GM12878 (cell line): ENCODE data around the gene SLC6A9. TPM values are rescaled to one million over a fixed set of nuclear protein-coding genes. Genes with fewer than 3 reads are reported as not detected.

Source experiments
- ATAC-seq: fragments of 200-7000 bp; cut with Tn5 transposase; 3 replicates; pipeline ENCODE4 v1.9.1; 2020; ENCODE audit warnings: mild to moderate bottlenecking, moderate library complexity
- BruUV-seq: library from RNA; stranded (reverse); fragments of 400-500 nt; replicated peaks from 2 replicates; lab custom pipeline; 2021; lab: Mats Ljungman, UMichigan
- CTCF ChIA-PET: fragments of 300-600 bp; sonication (Branson Sonifier 250); formaldehyde crosslinking; extraction: SDS; loops from one replicate; lab custom pipeline; 2021; ENCODE audit warnings: inconsistent platforms; lab: Yijun Ruan, JAX
- POLR2A ChIA-PET: fragments of 350-600 bp; formaldehyde crosslinking; extraction: SDS; loops from one replicate; lab custom pipeline; 2021; ENCODE audit warnings: inconsistent platforms; lab: Charles Lee
- RAD21 ChIA-PET: fragments of 300-600 bp; sonication (Branson Sonifier 250); formaldehyde crosslinking; loops from one replicate; lab custom pipeline; 2023; ENCODE audit warnings: antibody characterized with exemption; ENCODE audit not compliant: unreplicated experiment; lab: Charles Lee
- SMC1A ChIA-PET: fragments of 300-600 bp; sonication (Branson Sonifier 250); formaldehyde crosslinking; loops from one replicate; lab custom pipeline; 2023; ENCODE audit not compliant: unreplicated experiment, uncharacterized antibody; lab: Charles Lee
- DNase-seq: peaks from one replicate; pipeline ENCODE4 v3.0.0-alpha.2; 2011; ENCODE audit warnings: low read depth, low spot score
- FAIRE-seq: peaks from 3 replicates; lab custom pipeline; 2011; peaks lifted over from hg19 to GRCh38; lab: Jason Lieb, UNC
- H2AFZ ChIP-seq: 2 replicates; pipeline ENCODE4 v1.6.0; 2011; ENCODE audit warnings: low read depth, low read length, control low read depth; ENCODE audit not compliant: control insufficient read depth
- H3K27ac ChIP-seq: 2 replicates; pipeline ENCODE4 v1.5.1; 2011; ENCODE audit warnings: control low read depth; ENCODE audit not compliant: control insufficient read depth, insufficient read depth
- H3K27me3 ChIP-seq, 2 experiments: replicated peaks in 1 of 2; 2 replicates each; pipeline versions ENCODE4 v1.6.0 to v1.6.1; 2011; ENCODE audit warnings: low read length in 1 of 2; ENCODE audit not compliant: control insufficient read depth in 2 of 2, insufficient read depth in 2 of 2
- H3K36me3 ChIP-seq, 2 experiments: 2 replicates each; pipeline ENCODE4 v1.5.1; 2011; ENCODE audit warnings: low read length in 1 of 2; ENCODE audit not compliant: control insufficient read depth in 2 of 2, insufficient read depth in 2 of 2
- H3K4me1 ChIP-seq: 2 replicates; pipeline ENCODE4 v1.6.1; 2011; ENCODE audit warnings: mild to moderate bottlenecking, low read length, moderate library complexity, mixed read lengths; ENCODE audit not compliant: control insufficient read depth, insufficient read depth
- H3K4me2 ChIP-seq: 2 replicates; pipeline ENCODE4 v1.6.0; 2011; ENCODE audit warnings: control low read depth; ENCODE audit not compliant: control insufficient read depth, insufficient read depth
- H3K4me3 ChIP-seq: fragments of 200-600 bp; sonication (generic); 2 replicates; pipeline ENCODE4 v1.5.1; 2016
- H3K79me2 ChIP-seq: 2 replicates; pipeline ENCODE4 v1.6.0; 2011; ENCODE audit warnings: low read length; ENCODE audit not compliant: control insufficient read depth, insufficient read depth
- H3K9ac ChIP-seq: 2 replicates; pipeline ENCODE4 v1.8.0; 2011; ENCODE audit warnings: low read length, control low read depth, mixed read lengths; ENCODE audit not compliant: control insufficient read depth, insufficient read depth
- H3K9me3 ChIP-seq: replicated peaks from 3 replicates; pipeline ENCODE4 v1.5.1; 2011; ENCODE audit warnings: mild to moderate bottlenecking, low read length; ENCODE audit not compliant: control insufficient read depth, insufficient read depth
- H4K20me1 ChIP-seq: 2 replicates; pipeline ENCODE4 v1.6.0; 2011; ENCODE audit not compliant: control insufficient read depth, insufficient read depth
- ASH2L ChIP-seq: fragments of 300-600, 200-600 bp; sonication (generic); IDR thresholded peaks from 2 replicates; pipeline ENCODE4 v1.6.1; 2017; ENCODE audit warnings: low read depth, mild to moderate bottlenecking, borderline replicate concordance
- CHD2 ChIP-seq: IDR thresholded peaks from 2 replicates; pipeline ENCODE4 v1.6.1; 2011; ENCODE audit warnings: low read depth, low read length, improper control_type of control experiment, borderline replicate concordance
- IKZF2 ChIP-seq, 2 experiments: fragments of 450-650 bp; IDR thresholded peaks; 2 replicates each; pipeline ENCODE4 v1.6.1; 2017; ENCODE audit warnings: mild to moderate bottlenecking in 2 of 2, moderate library complexity in 2 of 2
- MXI1 ChIP-seq: fragments of 150-350 bp; IDR thresholded peaks from 2 replicates; pipeline ENCODE4 v1.6.1; 2011; ENCODE audit warnings: low read depth, mild to moderate bottlenecking, inconsistent platforms, low read length, improper control_type of control experiment
- MYC ChIP-seq: IDR thresholded peaks from 2 replicates; pipeline ENCODE4 v1.6.1; 2011; ENCODE audit warnings: mild to moderate bottlenecking, low read length, moderate library complexity, inconsistent platforms; ENCODE audit not compliant: insufficient read depth, insufficient replicate concordance, insufficient read length, severe bottlenecking
- RELB ChIP-seq: fragments of 450-650 bp; IDR thresholded peaks from 2 replicates; pipeline ENCODE4 v1.6.1; 2017; ENCODE audit warnings: low read depth, mild to moderate bottlenecking, moderate library complexity
- RUNX3 ChIP-seq: IDR thresholded peaks from 2 replicates; pipeline ENCODE4 v1.6.1; 2012; ENCODE audit warnings: low read length, inconsistent platforms
- SPI1 ChIP-seq: IDR thresholded peaks from 2 replicates; pipeline ENCODE4 v1.6.1; 2011; ENCODE audit warnings: low read depth, mild to moderate bottlenecking, low read length, moderate library complexity, borderline replicate concordance; ENCODE audit not compliant: insufficient read depth
- SREBF1 ChIP-seq: IDR thresholded peaks from 2 replicates; pipeline ENCODE4 v1.6.1; 2012; ENCODE audit warnings: mild to moderate bottlenecking, low read length
- SRF ChIP-seq, 2 experiments: IDR thresholded peaks; 2 replicates each; pipeline ENCODE4 v1.6.1; 2011; ENCODE audit warnings: low read depth in 2 of 2, low read length in 2 of 2, mild to moderate bottlenecking in 1 of 2, moderate library complexity in 1 of 2
- YY1 ChIP-seq: IDR thresholded peaks from 2 replicates; pipeline ENCODE4 v1.6.1; 2011; ENCODE audit warnings: low read depth, mild to moderate bottlenecking, low read length
- WGBS: methylation state at CpG from one replicate; pipeline ENCODE4 v1.1.6; 2016; ENCODE audit warnings: low lambda C conversion rate; ENCODE audit not compliant: insufficient replicate concordance, insufficient coverage; ENCODE audit errors: missing lambda C conversion rate; 5-methylcytosine and 5-hydroxymethylcytosine counted together
- in situ Hi-C: fragments of 300-500 bp; cut with MboI; formaldehyde crosslinking; loops from 9 replicates; pipeline ENCODE4 v1.14.3; 2018; ENCODE audit warnings: mixed read lengths
- intact Hi-C: fragments of 100-400 bp; cut with micrococcal nuclease; formaldehyde crosslinking; loops from one replicate; pipeline ENCODE4 v1.14.2; 2022; ENCODE audit not compliant: unreplicated experiment
- polyA plus RNA-seq, 11 experiments: library from polyadenylated mRNA; depleted of rRNA in 4 of 11; unstranded in 6 of 11; stranded (reverse) in 5 of 11; fragments of >200 nt; fragmentation: Nextera tagmentation in 4 of 11; fragmentation: Illumina TruSeq in 1 of 11; extraction: Ambion mirVana in 4 of 11; extraction: Trizol in 1 of 11; gene quantifications; 1 replicate in 1 of 11; 2 replicates in 10 of 11; pipeline versions ENCODE4 v1.2.1 to v1.2.3, GENCODE V29; 2011 to 2016; ENCODE audit warnings: inconsistent platforms in 2 of 11, missing spikeins in 2 of 11, low read depth in 1 of 11
- total RNA-seq, 4 experiments: library from RNA; depleted of rRNA in 3 of 4; stranded (reverse); fragments of >200 nt in 3 of 4; fragmentation: Illumina TruSeq in 1 of 4; extraction: Trizol in 1 of 4; gene quantifications; 2 replicates each; pipeline versions ENCODE4 v1.2.1 to v1.2.3, GENCODE V29; 2013 to 2021
- TF ChIP-seq, protein P1 (sequence below): fragments of 450-650 bp; IDR thresholded peaks from 2 replicates; pipeline ENCODE4 v1.6.1; 2016; ENCODE audit warnings: mild to moderate bottlenecking
- TF ChIP-seq, protein P2 (sequence below): fragments of 450-650 bp; IDR thresholded peaks from 2 replicates; pipeline ENCODE4 v1.6.1; 2016; ENCODE audit warnings: mild to moderate bottlenecking, moderate library complexity, borderline replicate concordance

The SLC6A9 gene
- total and polyA plus RNA-seq, 10 of the 15 experiments (the other 5 are each of a cell fraction or from before 2014, with no cell fraction given) = 0.02 to 2.0 (median 0.63) TPM

GRCh38 chr1:43975249-43975961, 55.9 kb downstream of the SLC6A9 start:
- no peak for DNase-seq
- no peak for FAIRE-seq
- intact Hi-C loops (loop anchor here (2.0 kb wide), 1 partner anchor 29 kb away; the partner anchor contains the start of gene IPO13), in situ Hi-C loops (no loop called here)
- Histone ChIP-seq H3K9ac (peak overlapping the region; percentile 88), H2AFZ (peak overlapping the region; percentile 92), H3K27me3 (no peaks in the 10 kb centered on the region), H3K9me3 (no peaks in the 10 kb centered on the region), H3K4me1 (peaks cover 37% of the 10 kb centered on the region), H3K4me3 (peak overlapping the region; percentile 95), H3K79me2 (peaks cover 53% of the 10 kb centered on the region), H3K4me2 (peak overlapping the region; percentile 84), H3K36me3 (peaks cover 11 to 15% of the 10 kb centered on the region in 2 experiments), H3K27ac (peak overlapping the region; percentile 73), H4K20me1 (no peaks in the 10 kb centered on the region)
- TF ChIP-seq, protein P1, sequence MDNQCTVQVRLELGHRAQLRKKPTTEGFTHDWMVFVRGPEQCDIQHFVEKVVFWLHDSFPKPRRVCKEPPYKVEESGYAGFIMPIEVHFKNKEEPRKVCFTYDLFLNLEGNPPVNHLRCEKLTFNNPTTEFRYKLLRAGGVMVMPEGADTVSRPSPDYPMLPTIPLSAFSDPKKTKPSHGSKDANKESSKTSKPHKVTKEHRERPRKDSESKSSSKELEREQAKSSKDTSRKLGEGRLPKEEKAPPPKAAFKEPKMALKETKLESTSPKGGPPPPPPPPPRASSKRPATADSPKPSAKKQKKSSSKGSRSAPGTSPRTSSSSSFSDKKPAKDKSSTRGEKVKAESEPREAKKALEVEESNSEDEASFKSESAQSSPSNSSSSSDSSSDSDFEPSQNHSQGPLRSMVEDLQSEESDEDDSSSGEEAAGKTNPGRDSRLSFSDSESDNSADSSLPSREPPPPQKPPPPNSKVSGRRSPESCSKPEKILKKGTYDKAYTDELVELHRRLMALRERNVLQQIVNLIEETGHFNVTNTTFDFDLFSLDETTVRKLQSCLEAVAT = 0 out of 2 replicates have a peak, but pooled peaks have one; percentile 28
- TF ChIP-seq YY1 = peak; percentile 50; the same call in 1 of the 2 replicates
- TF ChIP-seq SPI1 = peak; percentile 85
- peak; percentile 17; the same call in 1 of the 2 replicates for TF ChIP-seq MXI1
- TF ChIP-seq, protein P2, sequence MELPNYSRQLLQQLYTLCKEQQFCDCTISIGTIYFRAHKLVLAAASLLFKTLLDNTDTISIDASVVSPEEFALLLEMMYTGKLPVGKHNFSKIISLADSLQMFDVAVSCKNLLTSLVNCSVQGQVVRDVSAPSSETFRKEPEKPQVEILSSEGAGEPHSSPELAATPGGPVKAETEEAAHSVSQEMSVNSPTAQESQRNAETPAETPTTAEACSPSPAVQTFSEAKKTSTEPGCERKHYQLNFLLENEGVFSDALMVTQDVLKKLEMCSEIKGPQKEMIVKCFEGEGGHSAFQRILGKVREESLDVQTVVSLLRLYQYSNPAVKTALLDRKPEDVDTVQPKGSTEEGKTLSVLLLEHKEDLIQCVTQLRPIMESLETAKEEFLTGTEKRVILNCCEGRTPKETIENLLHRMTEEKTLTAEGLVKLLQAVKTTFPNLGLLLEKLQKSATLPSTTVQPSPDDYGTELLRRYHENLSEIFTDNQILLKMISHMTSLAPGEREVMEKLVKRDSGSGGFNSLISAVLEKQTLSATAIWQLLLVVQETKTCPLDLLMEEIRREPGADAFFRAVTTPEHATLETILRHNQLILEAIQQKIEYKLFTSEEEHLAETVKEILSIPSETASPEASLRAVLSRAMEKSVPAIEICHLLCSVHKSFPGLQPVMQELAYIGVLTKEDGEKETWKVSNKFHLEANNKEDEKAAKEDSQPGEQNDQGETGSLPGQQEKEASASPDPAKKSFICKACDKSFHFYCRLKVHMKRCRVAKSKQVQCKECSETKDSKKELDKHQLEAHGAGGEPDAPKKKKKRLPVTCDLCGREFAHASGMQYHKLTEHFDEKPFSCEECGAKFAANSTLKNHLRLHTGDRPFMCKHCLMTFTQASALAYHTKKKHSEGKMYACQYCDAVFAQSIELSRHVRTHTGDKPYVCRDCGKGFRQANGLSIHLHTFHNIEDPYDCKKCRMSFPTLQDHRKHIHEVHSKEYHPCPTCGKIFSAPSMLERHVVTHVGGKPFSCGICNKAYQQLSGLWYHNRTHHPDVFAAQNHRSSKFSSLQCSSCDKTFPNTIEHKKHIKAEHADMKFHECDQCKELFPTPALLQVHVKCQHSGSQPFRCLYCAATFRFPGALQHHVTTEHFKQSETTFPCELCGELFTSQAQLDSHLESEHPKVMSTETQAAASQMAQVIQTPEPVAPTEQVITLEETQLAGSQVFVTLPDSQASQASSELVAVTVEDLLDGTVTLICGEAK = no peak
- no peak for TF ChIP-seq ASH2L
- TF ChIP-seq SREBF1 = no peak
- TF ChIP-seq CHD2 = 0 out of 2 replicates have a peak, but pooled peaks have one; percentile 38
- no peak for TF ChIP-seq SRF (IDR thresholded peaks at IDR 0.05; ENCODE audit: low read depth in 2 of 2, low read length in 2 of 2)
- peak; percentile 21; the same call in 1 of the 2 replicates for TF ChIP-seq RUNX3
- no peak for TF ChIP-seq MYC
- peak; percentile 13 to 41; a peak in 1 of 4 replicates for TF ChIP-seq IKZF2 (IDR thresholded peaks at IDR 0.05)
- TF ChIP-seq RELB = 0 out of 2 replicates have a peak, but pooled peaks have one; percentile 15
- CTCF ChIA-PET = interaction anchor here (0.6 to 1.0 kb wide), 6 partner anchors 14 to 62 kb away, joined by 3 to 4 read pairs (median 3); no protein-coding TSS in a partner anchor
- RAD21 ChIA-PET = interaction anchor here (1.1 to 3.0 kb wide), 4 partner anchors 15 to 212 kb away, joined by 3 to 10 read pairs (median 4); partner anchors contain the start of gene IPO13
- SMC1A ChIA-PET = interaction anchor here (0.8 to 1.5 kb wide), 7 partner anchors 15 to 1158 kb away, joined by 3 to 4 read pairs (median 3); partner anchors contain the start of gene SVBP
- BruUV-seq = TSS peak; percentile 59
- POLR2A ChIA-PET = interaction anchor here (0.5 to 3.8 kb wide), 10 partner anchors 15 to 1317 kb away, joined by 3 to 18 read pairs (median 3); partner anchors contain the start of genes CCDC24, IPO13 and PPIH
- peak; percentile 15 for ATAC-seq
- under 1% methylated on average over 25 of the region's 34 CpGs for WGBS
